Renal cortex interstitium (tissue), 11 donors: ENCODE results near the gene HIPK2. TPM values are rescaled to one million over a fixed set of nuclear protein-coding genes. Genes with fewer than 3 reads are reported as not detected.

ENCODE experiments used
- DNase-seq, 11 donors: peaks; one replicate each; pipeline ENCODE4 v3.0.0-alpha.2; 2013; ENCODE audit warnings: low read depth in 9 of 11, low spot score in 4 of 11; ENCODE audit errors: extremely low read depth in 1 of 11
- polyA plus RNA-seq, 3 donors: library from polyadenylated mRNA; unstranded; fragments of 120-200 nt; gene quantifications; one replicate each; pipeline ENCODE4 v1.2.1, GENCODE V29; 2013; ENCODE audit not compliant: insufficient read length in 3 of 3

The HIPK2 gene
- polyA plus RNA-seq, 3 donors = 95.7 to 105 (median 99.3) TPM

GRCh38 chr7:139522830-139523198 lies 255.0 kb downstream of the HIPK2 start:
- DNase-seq = no peak

GRCh38 chr7:139521439-139521838 lies 256.4 kb downstream of the HIPK2 start:
- DNase-seq = no peak

- no peak for DNase-seq
These were observed 262.5 kb downstream of the HIPK2 start for GRCh38 chr7:139515266-139515665.

Other genes starting within 250 kb of the HIPK2 start
- gene TBXAS1, start 51.3 kb upstream of the HIPK2 start, polyA plus RNA-seq = 10 to 100 TPM; 24.4 to 34.5 (median 30.7) TPM